WTC11 (cell line): Measurements from ENCODE around the gene IPO11. TPM values are rescaled to one million over a fixed set of nuclear protein-coding genes. Genes with fewer than 3 reads are reported as not detected.

Experiments used
- ATAC-seq: fragments of 200-7000 bp; cut with Tn5 transposase; 2 replicates; pipeline ENCODE4 v1.10.0; 2021; ENCODE audit warnings: mild to moderate bottlenecking, moderate library complexity
- CTCF ChIA-PET: fragments of 300-600 bp; sonication (Branson Sonifier 250); formaldehyde crosslinking; loops from one replicate; lab custom pipeline; 2021; ENCODE audit warnings: antibody characterized with exemption; lab: Charles Lee
- POLR2A ChIA-PET: fragments of 350-600 bp; sonication (Branson Sonifier 250); formaldehyde crosslinking; loops from one replicate; lab custom pipeline; 2021; ENCODE audit warnings: antibody characterized with exemption; lab: Charles Lee
- DNase-seq: peaks from one replicate; pipeline ENCODE4 v3.0.0; 2021; ENCODE audit warnings: low spot score
- H3K27ac Mint-ChIP-seq: 2 replicates; pipeline ENCODE4 v1.8.0; 2021; ENCODE audit warnings: mixed read lengths
- H3K27me3 Mint-ChIP-seq: 2 replicates; pipeline ENCODE4 v1.8.0; 2021; ENCODE audit warnings: low read depth, mild to moderate bottlenecking, moderate library complexity, mixed read lengths
- H3K36me3 Mint-ChIP-seq: 2 replicates; pipeline ENCODE4 v1.8.0; 2021; ENCODE audit warnings: mixed read lengths
- H3K4me1 Mint-ChIP-seq: 2 replicates; pipeline ENCODE4 v1.8.0; 2022; ENCODE audit warnings: mixed read lengths
- H3K4me3 Mint-ChIP-seq: 2 replicates; pipeline ENCODE4 v1.8.0; 2021; ENCODE audit warnings: mild to moderate bottlenecking, moderate library complexity, mixed read lengths
- H3K9me3 Mint-ChIP-seq: 2 replicates; pipeline ENCODE4 v1.8.0; 2021; ENCODE audit warnings: mixed read lengths
- CBFB ChIP-seq: sonication (generic); formaldehyde crosslinking; IDR thresholded peaks from 2 replicates; pipeline ENCODE4 v1.8.1; 2022; ENCODE audit warnings: mild to moderate bottlenecking, low read depth, missing genetic modification reagents
- EMX1 ChIP-seq: fragments of 250-450 bp; sonication (Bioruptor Pico); IDR thresholded peaks from 2 replicates; pipeline ENCODE4 v1.8.0; 2021; ENCODE audit warnings: mild to moderate bottlenecking
- FOXK1 ChIP-seq: sonication (generic); formaldehyde crosslinking; IDR thresholded peaks from 2 replicates; pipeline ENCODE4 v1.8.0; 2022; ENCODE audit warnings: mild to moderate bottlenecking, moderate library complexity, missing genetic modification reagents
- HMGA2 ChIP-seq: fragments of 250-450 bp; sonication (Bioruptor Pico); IDR thresholded peaks from 2 replicates; pipeline ENCODE4 v1.4.0; 2021; ENCODE audit warnings: mild to moderate bottlenecking, moderate library complexity
- MXD4 ChIP-seq: fragments of 250-450 bp; sonication (Bioruptor Pico); IDR thresholded peaks from 2 replicates; pipeline ENCODE4 v1.8.0; 2021; ENCODE audit warnings: mild to moderate bottlenecking, moderate library complexity, borderline replicate concordance
- NR2C2 ChIP-seq: sonication (generic); formaldehyde crosslinking; IDR thresholded peaks from 2 replicates; pipeline ENCODE4 v1.8.0; 2022; ENCODE audit warnings: mild to moderate bottlenecking, missing genetic modification reagents
- NR3C1 ChIP-seq: sonication (generic); formaldehyde crosslinking; conservative IDR thresholded peaks from 2 replicates; pipeline ENCODE4 v1.8.1; 2023; ENCODE audit warnings: low read depth, mild to moderate bottlenecking, missing genetic modification reagents
- SOX15 ChIP-seq: fragments of 250-450 bp; sonication (Bioruptor Pico); IDR thresholded peaks from 2 replicates; pipeline ENCODE4 v1.9.0; 2021; ENCODE audit warnings: mild to moderate bottlenecking
- TCF7 ChIP-seq: sonication (generic); formaldehyde crosslinking; IDR thresholded peaks from 2 replicates; pipeline ENCODE4 v1.8.0; 2022; ENCODE audit warnings: mild to moderate bottlenecking, low read depth, missing genetic modification reagents, moderate library complexity
- TP53 ChIP-seq: sonication (generic); formaldehyde crosslinking; IDR thresholded peaks from 2 replicates; pipeline ENCODE4 v1.8.1; 2023; ENCODE audit warnings: mild to moderate bottlenecking, missing genetic modification reagents
- ZNF219 ChIP-seq: sonication (generic); formaldehyde crosslinking; IDR thresholded peaks from 2 replicates; pipeline ENCODE4 v1.8.0; 2023; ENCODE audit warnings: missing genetic modification reagents, mild to moderate bottlenecking, borderline replicate concordance
- ZNF232 ChIP-seq: sonication (generic); formaldehyde crosslinking; IDR thresholded peaks from 2 replicates; pipeline ENCODE4 v1.8.0; 2022; ENCODE audit warnings: mild to moderate bottlenecking, missing genetic modification reagents
- total RNA-seq: library from RNA; stranded (reverse); gene quantifications from 3 replicates; pipeline ENCODE4 v1.2.3, GENCODE V29; 2021
- TF ChIP-seq, protein P1 (sequence below): sonication (generic); formaldehyde crosslinking; IDR thresholded peaks from 2 replicates; pipeline ENCODE4 v1.8.1; 2023; ENCODE audit warnings: mild to moderate bottlenecking, missing genetic modification reagents
- TF ChIP-seq, protein P2 (sequence below): sonication (generic); formaldehyde crosslinking; IDR thresholded peaks from 2 replicates; pipeline ENCODE4 v1.8.1; 2023; ENCODE audit warnings: mild to moderate bottlenecking, missing genetic modification reagents, borderline replicate concordance
- TF ChIP-seq, protein P3 (sequence below): fragments of 250-450 bp; sonication (Bioruptor Pico); IDR thresholded peaks from 2 replicates; pipeline ENCODE4 v1.9.0; 2021; ENCODE audit warnings: mild to moderate bottlenecking
- TF ChIP-seq, protein P4 (sequence below): sonication (generic); formaldehyde crosslinking; IDR thresholded peaks from 2 replicates; pipeline ENCODE4 v1.8.0; 2023; ENCODE audit warnings: missing genetic modification reagents, mild to moderate bottlenecking, borderline replicate concordance

IPO11 gene
- total RNA-seq, 1 experiment from 2014 or later: 61.9 TPM

DNA sequence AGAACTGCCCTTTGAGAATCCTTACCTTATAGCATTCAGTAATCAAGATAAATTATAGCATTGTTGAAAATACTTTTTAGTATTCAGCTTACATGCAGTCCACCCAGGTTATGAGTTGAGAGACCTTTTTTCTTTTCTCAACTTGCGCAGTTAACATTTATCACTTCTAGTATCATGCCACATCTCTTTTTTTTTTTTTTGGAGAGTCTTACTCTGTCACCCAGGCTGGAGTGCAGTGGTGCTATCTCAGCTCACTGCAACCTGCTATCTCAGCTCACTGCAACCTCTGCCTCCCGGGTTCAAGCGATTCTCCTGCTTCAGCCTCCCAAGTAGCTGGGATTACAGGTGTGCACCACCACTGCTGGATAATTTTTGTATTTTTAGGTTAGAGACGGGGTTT lies 195.1 kb downstream of the IPO11 start (continued):
- TF ChIP-seq, protein P1, sequence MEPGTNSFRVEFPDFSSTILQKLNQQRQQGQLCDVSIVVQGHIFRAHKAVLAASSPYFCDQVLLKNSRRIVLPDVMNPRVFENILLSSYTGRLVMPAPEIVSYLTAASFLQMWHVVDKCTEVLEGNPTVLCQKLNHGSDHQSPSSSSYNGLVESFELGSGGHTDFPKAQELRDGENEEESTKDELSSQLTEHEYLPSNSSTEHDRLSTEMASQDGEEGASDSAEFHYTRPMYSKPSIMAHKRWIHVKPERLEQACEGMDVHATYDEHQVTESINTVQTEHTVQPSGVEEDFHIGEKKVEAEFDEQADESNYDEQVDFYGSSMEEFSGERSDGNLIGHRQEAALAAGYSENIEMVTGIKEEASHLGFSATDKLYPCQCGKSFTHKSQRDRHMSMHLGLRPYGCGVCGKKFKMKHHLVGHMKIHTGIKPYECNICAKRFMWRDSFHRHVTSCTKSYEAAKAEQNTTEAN (CRISPR knock-in tag): no peak
- TF ChIP-seq, all 79 proteins: peak for 0

DNA sequence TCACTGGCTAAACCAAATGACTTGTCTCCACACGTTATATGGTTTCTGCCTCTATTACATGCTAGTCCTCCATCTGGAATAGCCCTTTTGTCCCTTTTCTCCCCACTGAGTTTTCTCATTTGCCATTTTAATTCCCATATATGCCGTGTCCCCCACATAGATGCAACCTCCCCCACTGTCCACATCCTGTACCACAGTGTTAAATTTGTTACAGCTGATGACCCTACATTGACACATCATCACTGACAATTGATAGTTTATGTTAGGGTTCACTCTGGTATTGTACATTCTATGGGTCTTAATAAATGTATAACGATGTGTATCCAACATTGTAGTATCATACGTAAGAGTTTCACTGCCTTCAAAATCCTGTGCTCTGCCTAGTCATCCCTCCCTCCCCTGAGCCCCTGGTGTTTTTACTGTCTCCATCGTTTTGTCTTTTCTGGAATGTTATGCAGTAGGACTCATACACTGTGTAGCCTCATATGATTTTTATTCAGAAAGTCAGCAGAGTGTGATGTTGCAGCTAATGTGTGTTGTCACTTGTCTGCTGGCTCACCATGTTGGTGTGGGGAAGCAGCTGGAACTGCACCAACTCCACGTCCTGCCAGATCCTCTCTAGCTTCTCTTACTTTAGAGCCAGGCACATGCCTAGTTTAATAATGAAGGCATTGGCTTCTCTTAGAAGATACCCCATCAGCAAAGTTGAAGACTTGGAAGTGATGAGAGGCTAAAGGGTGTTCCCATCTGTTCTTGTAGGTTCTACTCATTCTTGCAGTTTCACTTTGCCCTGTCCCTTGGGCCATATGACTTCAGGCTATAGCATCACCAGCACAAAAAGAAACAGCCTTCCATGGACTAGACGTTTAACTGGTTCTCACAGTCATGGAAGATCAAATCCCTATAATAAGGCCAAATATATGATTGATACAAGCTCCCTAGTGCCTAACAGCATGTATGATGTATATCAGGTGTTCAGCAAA lies 196.3 kb downstream of the IPO11 start:
- Mint-ChIP-seq H3K36me3 (peaks cover 13% of the 10 kb centered on the region), H3K4me1 (peaks cover 4% of the 10 kb centered on the region), H3K27ac (no peak overlapping the region), H3K27me3 (no peaks in the 10 kb centered on the region), H3K4me3 (no peak overlapping the region), H3K9me3 (peaks cover 8% of the 10 kb centered on the region)
- ATAC-seq: no peak
- no peak for DNase-seq
- ChIA-PET CTCF (no interaction called here), POLR2A (no interaction called here)
- no peak for TF ChIP-seq SOX15 (CRISPR knock-in tag)
- TF ChIP-seq, protein P2, sequence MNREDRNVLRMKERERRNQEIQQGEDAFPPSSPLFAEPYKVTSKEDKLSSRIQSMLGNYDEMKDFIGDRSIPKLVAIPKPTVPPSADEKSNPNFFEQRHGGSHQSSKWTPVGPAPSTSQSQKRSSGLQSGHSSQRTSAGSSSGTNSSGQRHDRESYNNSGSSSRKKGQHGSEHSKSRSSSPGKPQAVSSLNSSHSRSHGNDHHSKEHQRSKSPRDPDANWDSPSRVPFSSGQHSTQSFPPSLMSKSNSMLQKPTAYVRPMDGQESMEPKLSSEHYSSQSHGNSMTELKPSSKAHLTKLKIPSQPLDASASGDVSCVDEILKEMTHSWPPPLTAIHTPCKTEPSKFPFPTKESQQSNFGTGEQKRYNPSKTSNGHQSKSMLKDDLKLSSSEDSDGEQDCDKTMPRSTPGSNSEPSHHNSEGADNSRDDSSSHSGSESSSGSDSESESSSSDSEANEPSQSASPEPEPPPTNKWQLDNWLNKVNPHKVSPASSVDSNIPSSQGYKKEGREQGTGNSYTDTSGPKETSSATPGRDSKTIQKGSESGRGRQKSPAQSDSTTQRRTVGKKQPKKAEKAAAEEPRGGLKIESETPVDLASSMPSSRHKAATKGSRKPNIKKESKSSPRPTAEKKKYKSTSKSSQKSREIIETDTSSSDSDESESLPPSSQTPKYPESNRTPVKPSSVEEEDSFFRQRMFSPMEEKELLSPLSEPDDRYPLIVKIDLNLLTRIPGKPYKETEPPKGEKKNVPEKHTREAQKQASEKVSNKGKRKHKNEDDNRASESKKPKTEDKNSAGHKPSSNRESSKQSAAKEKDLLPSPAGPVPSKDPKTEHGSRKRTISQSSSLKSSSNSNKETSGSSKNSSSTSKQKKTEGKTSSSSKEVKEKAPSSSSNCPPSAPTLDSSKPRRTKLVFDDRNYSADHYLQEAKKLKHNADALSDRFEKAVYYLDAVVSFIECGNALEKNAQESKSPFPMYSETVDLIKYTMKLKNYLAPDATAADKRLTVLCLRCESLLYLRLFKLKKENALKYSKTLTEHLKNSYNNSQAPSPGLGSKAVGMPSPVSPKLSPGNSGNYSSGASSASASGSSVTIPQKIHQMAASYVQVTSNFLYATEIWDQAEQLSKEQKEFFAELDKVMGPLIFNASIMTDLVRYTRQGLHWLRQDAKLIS (CRISPR knock-in tag): no peak
- TF ChIP-seq EMX1 (CRISPR knock-in tag): no peak
- TF ChIP-seq FOXK1: no peak
- no peak for TF ChIP-seq NR2C2 (CRISPR knock-in tag)
- no peak for TF ChIP-seq ZNF232
- TF ChIP-seq, protein P3, sequence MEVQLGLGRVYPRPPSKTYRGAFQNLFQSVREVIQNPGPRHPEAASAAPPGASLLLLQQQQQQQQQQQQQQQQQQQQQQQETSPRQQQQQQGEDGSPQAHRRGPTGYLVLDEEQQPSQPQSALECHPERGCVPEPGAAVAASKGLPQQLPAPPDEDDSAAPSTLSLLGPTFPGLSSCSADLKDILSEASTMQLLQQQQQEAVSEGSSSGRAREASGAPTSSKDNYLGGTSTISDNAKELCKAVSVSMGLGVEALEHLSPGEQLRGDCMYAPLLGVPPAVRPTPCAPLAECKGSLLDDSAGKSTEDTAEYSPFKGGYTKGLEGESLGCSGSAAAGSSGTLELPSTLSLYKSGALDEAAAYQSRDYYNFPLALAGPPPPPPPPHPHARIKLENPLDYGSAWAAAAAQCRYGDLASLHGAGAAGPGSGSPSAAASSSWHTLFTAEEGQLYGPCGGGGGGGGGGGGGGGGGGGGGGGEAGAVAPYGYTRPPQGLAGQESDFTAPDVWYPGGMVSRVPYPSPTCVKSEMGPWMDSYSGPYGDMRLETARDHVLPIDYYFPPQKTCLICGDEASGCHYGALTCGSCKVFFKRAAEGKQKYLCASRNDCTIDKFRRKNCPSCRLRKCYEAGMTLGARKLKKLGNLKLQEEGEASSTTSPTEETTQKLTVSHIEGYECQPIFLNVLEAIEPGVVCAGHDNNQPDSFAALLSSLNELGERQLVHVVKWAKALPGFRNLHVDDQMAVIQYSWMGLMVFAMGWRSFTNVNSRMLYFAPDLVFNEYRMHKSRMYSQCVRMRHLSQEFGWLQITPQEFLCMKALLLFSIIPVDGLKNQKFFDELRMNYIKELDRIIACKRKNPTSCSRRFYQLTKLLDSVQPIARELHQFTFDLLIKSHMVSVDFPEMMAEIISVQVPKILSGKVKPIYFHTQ: no peak
- TF ChIP-seq ZNF219 (CRISPR knock-in tag): no peak
- TF ChIP-seq, protein P4, sequence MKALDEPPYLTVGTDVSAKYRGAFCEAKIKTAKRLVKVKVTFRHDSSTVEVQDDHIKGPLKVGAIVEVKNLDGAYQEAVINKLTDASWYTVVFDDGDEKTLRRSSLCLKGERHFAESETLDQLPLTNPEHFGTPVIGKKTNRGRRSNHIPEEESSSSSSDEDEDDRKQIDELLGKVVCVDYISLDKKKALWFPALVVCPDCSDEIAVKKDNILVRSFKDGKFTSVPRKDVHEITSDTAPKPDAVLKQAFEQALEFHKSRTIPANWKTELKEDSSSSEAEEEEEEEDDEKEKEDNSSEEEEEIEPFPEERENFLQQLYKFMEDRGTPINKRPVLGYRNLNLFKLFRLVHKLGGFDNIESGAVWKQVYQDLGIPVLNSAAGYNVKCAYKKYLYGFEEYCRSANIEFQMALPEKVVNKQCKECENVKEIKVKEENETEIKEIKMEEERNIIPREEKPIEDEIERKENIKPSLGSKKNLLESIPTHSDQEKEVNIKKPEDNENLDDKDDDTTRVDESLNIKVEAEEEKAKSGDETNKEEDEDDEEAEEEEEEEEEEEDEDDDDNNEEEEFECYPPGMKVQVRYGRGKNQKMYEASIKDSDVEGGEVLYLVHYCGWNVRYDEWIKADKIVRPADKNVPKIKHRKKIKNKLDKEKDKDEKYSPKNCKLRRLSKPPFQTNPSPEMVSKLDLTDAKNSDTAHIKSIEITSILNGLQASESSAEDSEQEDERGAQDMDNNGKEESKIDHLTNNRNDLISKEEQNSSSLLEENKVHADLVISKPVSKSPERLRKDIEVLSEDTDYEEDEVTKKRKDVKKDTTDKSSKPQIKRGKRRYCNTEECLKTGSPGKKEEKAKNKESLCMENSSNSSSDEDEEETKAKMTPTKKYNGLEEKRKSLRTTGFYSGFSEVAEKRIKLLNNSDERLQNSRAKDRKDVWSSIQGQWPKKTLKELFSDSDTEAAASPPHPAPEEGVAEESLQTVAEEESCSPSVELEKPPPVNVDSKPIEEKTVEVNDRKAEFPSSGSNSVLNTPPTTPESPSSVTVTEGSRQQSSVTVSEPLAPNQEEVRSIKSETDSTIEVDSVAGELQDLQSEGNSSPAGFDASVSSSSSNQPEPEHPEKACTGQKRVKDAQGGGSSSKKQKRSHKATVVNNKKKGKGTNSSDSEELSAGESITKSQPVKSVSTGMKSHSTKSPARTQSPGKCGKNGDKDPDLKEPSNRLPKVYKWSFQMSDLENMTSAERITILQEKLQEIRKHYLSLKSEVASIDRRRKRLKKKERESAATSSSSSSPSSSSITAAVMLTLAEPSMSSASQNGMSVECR: no peak
- TF ChIP-seq HMGA2 (CRISPR knock-in tag): no peak
- TF ChIP-seq TCF7: no peak
- no peak for TF ChIP-seq TP53 (CRISPR knock-in tag)
- TF ChIP-seq NR3C1 (CRISPR knock-in tag): no peak
- no peak for TF ChIP-seq CBFB (CRISPR knock-in tag)
- no peak for TF ChIP-seq MXD4 (CRISPR knock-in tag)
